Measurements from ENCODE around the gene PHLDB3.
A peak's percentile ranks its signal among the peaks of the same experiment; 100 is the strongest.

The PHLDB3 gene

GRCh38 chr19:43532571-43532961 is 28.0 kb upstream of the PHLDB3 start:
- Histone ChIP-seq H3K4me2 (ENCODE audit: low read length) (peak overlapping the region; percentile 91), H2AFZ (peak overlapping the region; percentile 90), H3K27me3 (ENCODE audit: control insufficient read depth, insufficient read depth, low read length) (no peaks in the 10 kb centered on the region), H3K4me3 (ENCODE audit: low read depth, low read length) (peak overlapping the region; percentile 60), H3K9me3 (ENCODE audit: control insufficient read depth, low read length) (no peaks in the 10 kb centered on the region), H3K36me3 (ENCODE audit: control insufficient read depth, insufficient read depth, low read length) (no peaks in the 10 kb centered on the region), H3K9ac (no peak overlapping the region), H3K4me1 (peaks cover 16% of the 10 kb centered on the region), H3K79me2 (no peaks in the 10 kb centered on the region), H3K27ac (peak overlapping the region; percentile 92)
- no peak for TF ChIP-seq CTCF (IDR thresholded peaks at IDR 0.05)

- Histone ChIP-seq H3K27me3 (ENCODE audit: control insufficient read depth, insufficient read depth, low read length) (no peaks in the 10 kb centered on the region), H3K4me2 (ENCODE audit: low read length) (no peak overlapping the region), H3K9me3 (ENCODE audit: control insufficient read depth, low read length) (no peaks in the 10 kb centered on the region), H3K4me3 (ENCODE audit: low read depth, low read length) (no peak overlapping the region), H3K4me1 (peaks cover 13% of the 10 kb centered on the region), H2AFZ (peak overlapping the region; percentile 96), H3K36me3 (ENCODE audit: control insufficient read depth, insufficient read depth, low read length) (no peaks in the 10 kb centered on the region), H3K79me2 (no peaks in the 10 kb centered on the region), H3K9ac (no peak overlapping the region), H3K27ac (peak overlapping the region; percentile 34)
- no peak for TF ChIP-seq CTCF (IDR thresholded peaks at IDR 0.05)
Observed at GRCh38 chr19:43527860-43528622, 23.5 kb upstream of the PHLDB3 start.

GRCh38 chr19:43526884-43527859 is 22.6 kb upstream of the PHLDB3 start, which contains the start of gene ETHE1:
Gene ETHE1, minus strand, starts transcription at chr19:43527201. Its CDS starts 24 bp downstream, at chr19:43527177.
- Histone ChIP-seq H3K27ac (peak within 1 kb of the TSS; percentile 58), H3K4me3 (ENCODE audit: low read depth, low read length) (peak within 1 kb of the TSS; percentile 73), H2AFZ (peak within 1 kb of the TSS; percentile 96), H3K9me3 (ENCODE audit: control insufficient read depth, low read length) (no peaks in the 10 kb centered on the region), H3K9ac (peak within 1 kb of the TSS; percentile 68), H3K79me2 (no peaks in the 10 kb centered on the region), H3K4me1 (peaks cover 6% of the 10 kb centered on the region), H3K36me3 (ENCODE audit: control insufficient read depth, insufficient read depth, low read length) (no peaks in the 10 kb centered on the region), H3K27me3 (ENCODE audit: control insufficient read depth, insufficient read depth, low read length) (no peaks in the 10 kb centered on the region), H3K4me2 (ENCODE audit: low read length) (peak within 1 kb of the TSS; percentile 94)
- no peak for TF ChIP-seq CTCF (IDR thresholded peaks at IDR 0.05)

GRCh38 chr19:43525836-43526771 is 21.6 kb upstream of the PHLDB3 start:
- no peaks in the 10 kb centered on the region for H3K27me3 ChIP-seq (ENCODE audit: control insufficient read depth, insufficient read depth, low read length)
- peak overlapping the region; percentile 58 for H3K27ac ChIP-seq
- no peaks in the 10 kb centered on the region for H3K9me3 ChIP-seq (ENCODE audit: control insufficient read depth, low read length)
- peak overlapping the region; percentile 68 for H3K9ac ChIP-seq
- TF ChIP-seq CTCF (IDR thresholded peaks at IDR 0.05): no peak
- no peaks in the 10 kb centered on the region for H3K36me3 ChIP-seq (ENCODE audit: control insufficient read depth, insufficient read depth, low read length)
- H3K4me3 ChIP-seq (ENCODE audit: low read depth, low read length): peak overlapping the region; percentile 73
- no peaks in the 10 kb centered on the region for H3K79me2 ChIP-seq
- H2AFZ ChIP-seq: peak overlapping the region; percentile 96
- peak overlapping the region; percentile 94 for H3K4me2 ChIP-seq (ENCODE audit: low read length)
- H3K4me1 ChIP-seq: peaks cover 5% of the 10 kb centered on the region
